HCT116 (cell line): Measurements from ENCODE around the gene SLC18B1. TPM values are rescaled to one million over a fixed set of nuclear protein-coding genes. Genes with fewer than 3 reads are reported as not detected.

ENCODE experiments used
- ATAC-seq: fragments of 200-7000 bp; cut with Tn5 transposase; 2 replicates; pipeline ENCODE4 v1.9.1; 2020; ENCODE audit warnings: mild to moderate bottlenecking, moderate library complexity
- Bru-seq: library from RNA; stranded (reverse); fragments of 400-500 nt; gene quantifications from one replicate; lab custom pipeline; 2021; lab: Mats Ljungman, UMichigan
- BruChase-seq, 2 experiments: library from RNA; stranded (reverse); fragments of 400-500 nt; gene quantifications; one replicate each; lab custom pipeline; 2021; lab: Mats Ljungman, UMichigan
- BruUV-seq: library from RNA; stranded (reverse); fragments of 400-500 nt; replicated peaks from 2 replicates; lab custom pipeline; 2021; lab: Mats Ljungman, UMichigan
- CTCF ChIA-PET: fragments of 300-600 bp; sonication (Branson Sonifier 250); formaldehyde crosslinking; loops from one replicate; lab custom pipeline; 2021; ENCODE audit warnings: antibody characterized with exemption; lab: Charles Lee
- POLR2A ChIA-PET: fragments of 300-600, 350-600 bp; sonication (Branson Sonifier 250); formaldehyde crosslinking; loops from one replicate; lab custom pipeline; 2021; ENCODE audit warnings: antibody characterized with exemption; lab: Charles Lee
- RAD21 ChIA-PET, 2 experiments: fragments of 300-600 bp; sonication (Branson Sonifier 250); formaldehyde crosslinking; loops; one replicate each; lab custom pipeline; 2023; ENCODE audit warnings: low total read pairs in 2 of 2; ENCODE audit not compliant: uncharacterized antibody in 2 of 2, unreplicated experiment in 2 of 2, low non-redundant PET in 1 of 2; lab: Charles Lee
- DNase-seq: peaks from one replicate; pipeline ENCODE4 v3.0.0-alpha.2; 2010; ENCODE audit warnings: low read depth, low spot score
- H2AFZ ChIP-seq: fragments of 200-600 bp; shearing (Covaris generic), sonication (generic); 2 replicates; pipeline ENCODE4 v1.6.1; 2017; ENCODE audit warnings: low read depth, mixed run types, mixed read lengths, antibody characterized with exemption, low read length; ENCODE audit not compliant: poor library complexity, severe bottlenecking
- H3K27ac ChIP-seq: 2 replicates; pipeline ENCODE4 v1.5.1; 2012; ENCODE audit warnings: low read depth, low read length
- H3K27me3 ChIP-seq: fragments of 200-600 bp; sonication (generic); 2 replicates; pipeline ENCODE4 v1.6.1; 2016; ENCODE audit warnings: mixed run types, low read length, mixed read lengths; ENCODE audit not compliant: insufficient read depth
- H3K36me3 ChIP-seq, 2 experiments: fragments of 200-500 bp in 1 of 2; fragments of 200-600 bp in 1 of 2; sonication (Bioruptor generic) in 1 of 2; sonication (generic) in 1 of 2; 2 replicates each; pipeline versions ENCODE4 v1.5.1 to v1.6.1; 2014 to 2016; ENCODE audit warnings: low read length in 2 of 2, inconsistent platforms in 1 of 2, mixed read lengths in 1 of 2, mixed run types in 1 of 2; ENCODE audit not compliant: insufficient read depth in 2 of 2, control insufficient read depth in 1 of 2
- H3K4me1 ChIP-seq, 2 experiments: fragments of 200-600 bp in 1 of 2; sonication (generic) in 1 of 2; 2 replicates each; pipeline versions ENCODE4 v1.5.1 to v1.6.1; 2012 to 2017; ENCODE audit warnings: low read length in 2 of 2, inconsistent platforms in 1 of 2, mild to moderate bottlenecking in 1 of 2, mixed read lengths in 1 of 2, mixed run types in 1 of 2, moderate library complexity in 1 of 2; ENCODE audit not compliant: insufficient read depth in 2 of 2, control insufficient read depth in 1 of 2
- H3K4me2 ChIP-seq: fragments of 200-600 bp; sonication (generic); 2 replicates; pipeline ENCODE4 v1.6.1; 2017; ENCODE audit warnings: mixed run types, low read length, mixed read lengths
- H3K4me3 ChIP-seq, 2 experiments: fragments of 200-600 bp in 1 of 2; sonication (generic) in 1 of 2; replicated peaks in 1 of 2; 2 replicates each; pipeline ENCODE4 v1.5.1; 2011 to 2016; ENCODE audit warnings: low read length in 2 of 2, control low read depth in 1 of 2, low read depth in 1 of 2, mild to moderate bottlenecking in 1 of 2, mixed read lengths in 1 of 2, mixed run types in 1 of 2
- H3K79me2 ChIP-seq: fragments of 200-600 bp; sonication (generic); 2 replicates; pipeline ENCODE4 v1.6.1; 2017; ENCODE audit warnings: mild to moderate bottlenecking, mixed run types, low read length, moderate library complexity, mixed read lengths; ENCODE audit not compliant: insufficient read depth
- H3K9ac ChIP-seq: fragments of 200-600 bp; sonication (generic); 2 replicates; pipeline ENCODE4 v1.6.1; 2016; ENCODE audit warnings: low read length, mixed read lengths
- H3K9me2 ChIP-seq: fragments of 200-600 bp; sonication (generic), shearing (Covaris generic); 2 replicates; pipeline ENCODE4 v1.6.1; 2017; ENCODE audit warnings: mixed run types, mild to moderate bottlenecking, moderate library complexity; ENCODE audit not compliant: insufficient read depth
- H3K9me3 ChIP-seq, 2 experiments: fragments of 200-500 bp in 1 of 2; fragments of 200-600 bp in 1 of 2; sonication (Bioruptor generic) in 1 of 2; sonication (generic) in 1 of 2; 2 replicates each; pipeline ENCODE4 v1.6.1; 2014 to 2017; ENCODE audit warnings: low read length in 2 of 2, mixed read lengths in 2 of 2, inconsistent platforms in 1 of 2, low read depth in 1 of 2, mild to moderate bottlenecking in 1 of 2, mixed run types in 1 of 2, moderate library complexity in 1 of 2; ENCODE audit not compliant: control insufficient read depth in 1 of 2, insufficient read depth in 1 of 2
- H4K20me1 ChIP-seq: fragments of 200-600 bp; sonication (generic), shearing (Covaris generic); 2 replicates; pipeline ENCODE4 v1.6.1; 2017; ENCODE audit warnings: mixed run types, mild to moderate bottlenecking, moderate library complexity; ENCODE audit not compliant: insufficient read depth
- CBX3 ChIP-seq: IDR thresholded peaks from 2 replicates; pipeline ENCODE4 v1.6.1; 2012; ENCODE audit warnings: low read depth
- CEBPB ChIP-seq: IDR thresholded peaks from 2 replicates; pipeline ENCODE4 v1.6.1; 2012; ENCODE audit warnings: low read depth
- EGR1 ChIP-seq: IDR thresholded peaks from 2 replicates; pipeline ENCODE4 v1.6.1; 2012; ENCODE audit warnings: low read depth
- ELF1 ChIP-seq: IDR thresholded peaks from 2 replicates; pipeline ENCODE4 v1.6.1; 2012; ENCODE audit warnings: low read depth, borderline replicate concordance
- EZH2phosphoT487 ChIP-seq: fragments of 200-600 bp; IDR thresholded peaks from 2 replicates; pipeline ENCODE4 v1.6.1; 2018; ENCODE audit warnings: antibody characterized with exemption, borderline replicate concordance
- FOSL1 ChIP-seq: IDR thresholded peaks from 2 replicates; pipeline ENCODE4 v1.6.1; 2012; ENCODE audit warnings: low read depth
- MAX ChIP-seq: IDR thresholded peaks from 2 replicates; pipeline ENCODE4 v1.6.1; 2012
- POLR2A ChIP-seq: IDR thresholded peaks from 2 replicates; pipeline ENCODE4 v1.7.0; 2011; ENCODE audit warnings: borderline replicate concordance; ENCODE audit not compliant: insufficient read depth, insufficient read length; ENCODE audit errors: extremely low read depth
- POLR2AphosphoS5 ChIP-seq: IDR thresholded peaks from 2 replicates; pipeline ENCODE4 v1.6.1; 2011; ENCODE audit warnings: mild to moderate bottlenecking, low read depth, low read length, moderate library complexity
- RAD21 ChIP-seq: IDR thresholded peaks from 2 replicates; pipeline ENCODE4 v1.6.1; 2012; ENCODE audit warnings: low read depth, mild to moderate bottlenecking
- REST ChIP-seq: IDR thresholded peaks from 2 replicates; pipeline ENCODE4 v1.6.1; 2012; ENCODE audit warnings: low read depth
- SIN3A ChIP-seq: IDR thresholded peaks from 2 replicates; pipeline ENCODE4 v1.6.1; 2012; ENCODE audit warnings: low read depth
- SRF ChIP-seq: IDR thresholded peaks from 2 replicates; pipeline ENCODE4 v1.6.1; 2012; ENCODE audit warnings: low read depth
- TCF7L2 ChIP-seq: IDR thresholded peaks from 2 replicates; pipeline ENCODE4 v1.7.0; 2011; ENCODE audit warnings: borderline replicate concordance, inconsistent platforms; ENCODE audit not compliant: insufficient read depth, insufficient read length; ENCODE audit errors: extremely low read depth
- YY1 ChIP-seq: IDR thresholded peaks from 2 replicates; pipeline ENCODE4 v1.6.1; 2011; ENCODE audit warnings: low read length, low read depth, moderate library complexity, mild to moderate bottlenecking; ENCODE audit not compliant: insufficient replicate concordance; ENCODE audit errors: extremely low read depth
- ZFX ChIP-seq: fragments of 450-650 bp; IDR thresholded peaks from 2 replicates; pipeline ENCODE4 v1.6.1; 2017
- intact Hi-C: fragments of 100-400 bp; cut with micrococcal nuclease; formaldehyde crosslinking; loops from 2 replicates; pipeline ENCODE4 v1.10.0; 2022
- long read RNA-seq: library from polyadenylated mRNA; unstranded; transcript quantifications from one replicate; pipeline ENCODE4 v2.0.0, GENCODE V29; 2021; ENCODE audit not compliant: unreplicated experiment
- polyA plus RNA-seq: library from polyadenylated mRNA; unstranded; fragments of >200 nt; gene quantifications from 2 replicates; pipeline ENCODE4 v1.2.1, GENCODE V29; 2012; ENCODE audit warnings: missing spikeins
- total RNA-seq: library from RNA; stranded (reverse); gene quantifications from one replicate; pipeline ENCODE4 v1.2.1, GENCODE V29; 2021; ENCODE audit not compliant: unreplicated experiment
- TF ChIP-seq, protein P1 (sequence below): IDR thresholded peaks from 2 replicates; pipeline ENCODE4 v1.6.1; 2012
- TF ChIP-seq, protein P2 (sequence below), 3 experiments: fragments of 200-600 bp in 1 of 3; sonication (generic) in 1 of 3; IDR thresholded peaks in 2 of 3; conservative IDR thresholded peaks in 1 of 3; 2 replicates each; pipeline ENCODE4 v1.5.1; 2012 to 2017; ENCODE audit warnings: low read depth in 2 of 3, low read length in 2 of 3, antibody characterized with exemption in 1 of 3, borderline replicate concordance in 1 of 3, control low read depth in 1 of 3, mild to moderate bottlenecking in 1 of 3, mixed read lengths in 1 of 3, mixed run types in 1 of 3, moderate library complexity in 1 of 3; ENCODE audit not compliant: insufficient read depth in 1 of 3

SLC18B1 gene
- total RNA-seq: 18.1 TPM
- 6.6 and 8.7 TPM in 2 replicates for polyA plus RNA-seq
- Bru-seq, nascent RNA: percentile 68 among the genes with signal in this experiment
- BruChase-seq, experiment 1, labeled RNA remaining after a 6-hour chase: percentile 78 among the genes with signal in this experiment
- BruChase-seq, experiment 2, labeled RNA remaining after a 2-hour chase: percentile 84 among the genes with signal in this experiment
- long read RNA-seq, transcript SLC18B1-201 (14 exons, 2,368 nt): major isoform, 23 of 41 reads
- long read RNA-seq, partial matches to known transcripts: 0 of 41 reads
- long read RNA-seq, other reads (novel, unspliced or antisense): 18 of 41 reads

DNA sequence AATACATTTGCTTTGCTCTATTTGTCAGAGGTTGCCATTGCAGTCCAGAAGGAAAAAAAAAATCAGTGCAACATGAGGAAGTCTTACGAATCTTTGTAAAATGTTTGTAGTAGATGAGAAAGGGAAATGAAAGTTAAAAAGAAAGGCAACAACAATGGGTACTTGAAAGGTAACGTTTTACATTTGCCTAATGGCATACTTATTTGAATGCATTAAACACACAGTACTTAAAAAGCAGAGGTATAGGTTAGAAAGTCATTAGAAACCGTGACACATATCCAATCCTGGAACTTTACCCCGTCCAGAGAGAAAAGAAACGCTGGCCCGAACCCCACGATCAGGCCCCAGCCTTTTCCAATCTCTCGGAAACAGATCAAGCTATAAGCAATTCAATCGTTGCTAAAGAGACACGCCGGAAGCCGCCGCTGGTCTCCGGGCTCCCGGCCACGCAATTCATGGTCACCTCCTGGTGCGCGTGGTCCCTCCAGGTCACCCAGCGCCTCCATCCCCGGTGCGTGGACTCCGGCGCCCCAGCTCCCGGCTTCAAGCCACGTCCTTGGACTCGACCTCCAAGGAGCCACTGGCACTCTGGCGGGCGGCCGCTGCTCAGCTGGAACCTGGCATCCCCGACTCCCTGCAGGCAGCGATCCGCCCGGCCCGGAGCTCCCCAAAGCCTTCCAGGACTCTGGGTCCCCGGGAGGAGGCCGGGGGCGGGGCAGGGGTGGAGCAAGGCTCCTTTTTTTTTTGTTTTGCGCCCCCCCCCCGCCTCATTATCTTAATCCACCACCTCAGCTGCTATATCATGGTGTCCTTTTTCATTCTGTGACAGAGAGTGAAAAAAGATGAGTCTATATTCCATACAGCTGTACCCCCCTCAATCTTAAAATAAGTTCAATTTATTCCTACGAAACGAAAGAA, at the start of gene SLC18B1:
SLC18B1 (minus strand) TSS at position 687 of the 918 bp plus-strand sequence; CDS start at position 506, 181 bp downstream.
- Histone ChIP-seq H3K36me3 (no peaks in the 10 kb centered on the region), H2AFZ (peak within 1 kb of the TSS; percentile 97), H3K9me3 (no peaks in the 10 kb centered on the region), H3K9me2 (no peaks in the 10 kb centered on the region; the same call in 1 of the 2 replicates), H3K27me3 (no peaks in the 10 kb centered on the region), H3K79me2 (0 out of 2 replicates have a peak, but pooled peaks cover 5% of the 10 kb centered on the region), H3K4me3 (peak within 1 kb of the TSS in 1 of 2 experiments; percentile 79; a peak in 2 of 4 replicates), H3K9ac (no peak within 1 kb of the TSS; the same call in 1 of the 2 replicates), H3K27ac (no peak within 1 kb of the TSS; the same call in none of the 2 replicates), H4K20me1 (no peaks in the 10 kb centered on the region), H3K4me1 (peaks cover 2 to 6% of the 10 kb centered on the region in 2 experiments; a peak in 2 of 4 replicates), H3K4me2 (no peak within 1 kb of the TSS)
- RAD21 ChIA-PET: interaction anchor here (0.6 to 1.2 kb wide), 3 partner anchors 14 to 267 kb away, joined by 3 to 4 read pairs (median 3); no protein-coding TSS in a partner anchor
- intact Hi-C loops: loop anchor here (2.0 kb wide), 1 partner anchor 15 kb away; no protein-coding TSS in a partner anchor
- CTCF ChIA-PET: interaction anchor here (0.7 to 2.9 kb wide), 11 partner anchors 10 to 873 kb away, joined by 3 to 12 read pairs (median 4); no protein-coding TSS in a partner anchor
- BruUV-seq: TSS peak; percentile 59
- ATAC-seq: no peak; the same call in 1 of the 2 replicates
- no peak for DNase-seq
- POLR2A ChIA-PET: interaction anchor here (0.7 to 2.8 kb wide), 4 partner anchors 11 to 515 kb away, joined by 3 to 16 read pairs (median 4); partner anchors contain the start of gene RPS12
- TF ChIP-seq POLR2A (no peak), SIN3A (peak; percentile 46; the same call in 1 of the 2 replicates), EGR1 (0 out of 2 replicates have a peak, but pooled peaks have one; percentile 29), CEBPB (no peak), YY1 (no peak), MAX (peak; percentile 60), REST (no peak), ZFX (peak; percentile 48), EZH2phosphoT487 (no peak), SRF (no peak), POLR2AphosphoS5 (peak; percentile 77), RAD21 (no peak), CBX3 (0 out of 2 replicates have a peak, but pooled peaks have one; percentile 18), ELF1 (no peak), FOSL1 (no peak), TCF7L2 (no peak)
- TF ChIP-seq, protein P1, sequence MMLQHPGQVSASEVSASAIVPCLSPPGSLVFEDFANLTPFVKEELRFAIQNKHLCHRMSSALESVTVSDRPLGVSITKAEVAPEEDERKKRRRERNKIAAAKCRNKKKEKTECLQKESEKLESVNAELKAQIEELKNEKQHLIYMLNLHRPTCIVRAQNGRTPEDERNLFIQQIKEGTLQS: no peak
- TF ChIP-seq, protein P2, sequence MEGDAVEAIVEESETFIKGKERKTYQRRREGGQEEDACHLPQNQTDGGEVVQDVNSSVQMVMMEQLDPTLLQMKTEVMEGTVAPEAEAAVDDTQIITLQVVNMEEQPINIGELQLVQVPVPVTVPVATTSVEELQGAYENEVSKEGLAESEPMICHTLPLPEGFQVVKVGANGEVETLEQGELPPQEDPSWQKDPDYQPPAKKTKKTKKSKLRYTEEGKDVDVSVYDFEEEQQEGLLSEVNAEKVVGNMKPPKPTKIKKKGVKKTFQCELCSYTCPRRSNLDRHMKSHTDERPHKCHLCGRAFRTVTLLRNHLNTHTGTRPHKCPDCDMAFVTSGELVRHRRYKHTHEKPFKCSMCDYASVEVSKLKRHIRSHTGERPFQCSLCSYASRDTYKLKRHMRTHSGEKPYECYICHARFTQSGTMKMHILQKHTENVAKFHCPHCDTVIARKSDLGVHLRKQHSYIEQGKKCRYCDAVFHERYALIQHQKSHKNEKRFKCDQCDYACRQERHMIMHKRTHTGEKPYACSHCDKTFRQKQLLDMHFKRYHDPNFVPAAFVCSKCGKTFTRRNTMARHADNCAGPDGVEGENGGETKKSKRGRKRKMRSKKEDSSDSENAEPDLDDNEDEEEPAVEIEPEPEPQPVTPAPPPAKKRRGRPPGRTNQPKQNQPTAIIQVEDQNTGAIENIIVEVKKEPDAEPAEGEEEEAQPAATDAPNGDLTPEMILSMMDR (IDR thresholded peaks at IDR 0.05 in 2 of 3, conservative IDR thresholded peaks at IDR 0.05 in 1 of 3; ENCODE audit: borderline replicate concordance in 1 of 3, insufficient read depth in 1 of 3, low read depth in 2 of 3, low read length in 2 of 3): no peak
